Stimulated activated CD4-positive, alpha-beta T cell treated with anti-CD3 and anti-CD28 coated beads, Interleukin-15, amount 100 ng/mL, for 24 hours (primary cell): ENCODE data around the gene KBTBD12.
"Not testable (repeated sequence)": the region's sequence is repeated elsewhere in the genome, so short reads cannot be mapped to it uniquely, and the experiment has no call there.

Experiments used
- DNase-seq: peaks from one replicate; pipeline ENCODE4 v3.0.0-alpha.2; 2020

Gene KBTBD12

DNA sequence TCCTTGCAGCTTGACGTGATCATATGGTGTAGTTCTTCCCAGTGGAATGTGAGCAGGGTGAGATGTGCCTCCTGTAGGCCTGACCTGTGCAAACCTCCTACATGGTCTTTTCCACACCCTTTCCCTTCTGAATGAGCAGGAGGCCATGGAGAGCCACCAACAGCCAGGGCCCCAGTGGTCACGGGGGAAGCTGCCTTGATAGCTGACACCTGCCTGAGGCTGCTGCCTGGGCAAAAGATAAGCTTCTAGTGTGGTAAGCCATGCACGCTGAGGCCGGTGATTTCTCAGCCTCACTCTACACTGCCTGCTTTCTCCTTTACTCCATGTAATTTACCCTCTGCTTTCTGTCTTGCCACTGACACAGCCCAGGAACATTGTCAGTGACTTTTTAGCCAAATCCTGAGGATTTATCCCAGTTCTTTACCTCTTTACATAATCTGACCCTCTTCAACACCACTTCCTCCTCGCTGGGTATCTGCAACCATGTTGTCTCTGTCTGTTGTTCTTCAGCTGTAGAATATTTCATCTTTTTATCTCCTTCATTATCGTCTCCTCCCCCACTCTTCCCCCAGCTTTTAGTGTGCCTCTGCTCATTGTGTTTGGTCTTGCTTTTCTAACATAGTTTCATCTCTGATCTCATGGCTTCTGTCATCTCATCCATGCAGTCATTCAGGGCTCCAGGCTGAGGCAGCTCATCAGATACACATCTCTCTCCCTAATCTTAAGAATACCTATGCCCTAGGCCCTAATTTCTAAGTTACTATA lies 11.2 kb upstream of the KBTBD12 start:
- no peak for DNase-seq

DNA sequence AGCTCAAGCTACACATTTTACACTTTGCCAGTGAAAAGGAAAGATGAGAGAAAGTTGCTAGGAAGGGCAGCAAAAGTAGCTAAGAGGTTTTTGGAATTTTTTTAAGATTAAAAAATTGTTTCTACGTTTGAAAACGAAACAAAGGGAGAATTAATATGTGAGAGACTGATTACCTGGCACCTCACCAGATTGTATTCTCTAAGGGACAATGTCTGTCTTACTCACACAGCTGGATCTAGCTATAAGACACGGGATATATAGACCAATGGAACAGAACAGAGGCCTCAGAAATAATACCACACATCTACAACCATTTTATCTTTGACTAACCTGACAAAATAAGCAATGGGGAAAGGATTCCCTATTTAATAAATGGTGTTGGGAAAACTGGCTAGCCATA lies 9.5 kb upstream of the KBTBD12 start:
- DNase-seq, result no peak

DNA sequence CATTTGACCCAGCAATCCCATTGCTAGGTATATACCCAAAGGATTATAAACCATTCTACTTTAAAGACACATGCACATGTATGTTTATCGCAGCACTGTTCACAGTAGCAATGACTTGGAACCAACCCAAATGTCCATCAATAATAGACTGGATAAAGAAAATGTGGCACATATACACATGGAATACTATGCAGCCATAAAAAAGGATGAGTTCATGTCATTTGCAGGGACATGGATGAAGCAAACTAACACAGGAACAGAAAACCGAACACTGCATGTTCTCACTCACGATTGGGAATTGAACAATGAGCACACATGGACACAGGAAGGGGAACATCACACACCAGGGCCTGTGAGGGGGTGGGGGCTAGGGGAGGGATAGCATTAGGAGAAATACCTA lies 8.4 kb upstream of the KBTBD12 start:
- not testable (repeated sequence) for DNase-seq

DNA sequence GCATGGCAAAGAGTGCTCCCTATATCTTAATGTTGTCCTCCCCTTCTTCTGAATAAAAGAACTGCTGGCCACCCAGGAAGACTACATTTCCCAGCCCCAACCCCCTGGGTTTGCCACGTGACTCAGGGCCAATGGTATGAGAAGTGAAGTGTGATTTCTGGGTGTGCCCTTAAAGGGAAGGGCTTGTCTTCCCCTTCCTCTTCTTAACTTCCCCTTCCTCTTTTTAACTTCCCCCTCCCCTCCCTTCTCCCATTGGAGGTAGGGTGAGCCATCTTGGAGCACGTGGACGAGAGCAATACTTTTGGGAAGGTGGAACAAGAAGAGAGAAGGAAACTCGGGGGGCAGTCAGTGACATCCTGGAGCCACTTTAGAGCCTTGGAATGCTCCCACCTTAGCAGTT lies 6.8 kb upstream of the KBTBD12 start:
- no peak for DNase-seq

DNA sequence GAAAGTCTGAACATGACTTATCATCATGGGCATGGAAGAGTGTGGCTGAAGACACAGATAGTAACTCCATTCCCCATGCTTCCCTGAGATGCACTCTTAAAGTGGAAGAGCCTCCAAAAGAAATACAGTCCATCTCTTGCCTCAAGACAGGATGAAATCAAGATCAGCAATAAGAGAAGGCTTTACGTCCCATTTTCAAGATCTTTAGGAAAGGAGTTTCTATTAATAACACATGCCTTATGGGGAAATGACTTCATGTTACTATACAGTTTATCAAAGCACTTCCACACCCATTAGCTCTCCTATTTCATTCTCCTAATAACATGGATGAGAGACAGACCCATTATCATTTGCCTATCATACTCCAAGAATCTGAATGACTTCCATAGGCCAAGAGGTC lies 6.1 kb upstream of the KBTBD12 start:
- DNase-seq, result no peak

DNA sequence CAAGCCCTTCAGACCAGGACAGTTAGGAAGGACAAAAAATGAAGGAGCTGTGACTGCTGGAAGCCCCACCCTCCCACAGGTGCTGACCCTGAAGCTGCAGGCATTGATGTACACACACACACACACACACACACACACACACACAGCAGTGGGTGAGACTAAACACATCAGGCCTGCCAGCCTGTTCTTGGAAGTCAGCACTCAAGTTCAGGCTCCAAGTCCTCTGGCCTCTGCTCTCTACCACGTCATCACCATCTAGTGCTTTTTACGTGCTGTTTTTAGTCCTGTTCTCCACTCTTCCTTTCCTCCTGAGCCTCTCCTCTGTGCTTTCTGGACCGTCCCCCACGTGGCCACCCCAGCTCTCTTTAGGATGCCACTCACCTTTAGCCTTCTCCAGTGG lies 5.4 kb upstream of the KBTBD12 start:
- DNase-seq, result no peak

DNA sequence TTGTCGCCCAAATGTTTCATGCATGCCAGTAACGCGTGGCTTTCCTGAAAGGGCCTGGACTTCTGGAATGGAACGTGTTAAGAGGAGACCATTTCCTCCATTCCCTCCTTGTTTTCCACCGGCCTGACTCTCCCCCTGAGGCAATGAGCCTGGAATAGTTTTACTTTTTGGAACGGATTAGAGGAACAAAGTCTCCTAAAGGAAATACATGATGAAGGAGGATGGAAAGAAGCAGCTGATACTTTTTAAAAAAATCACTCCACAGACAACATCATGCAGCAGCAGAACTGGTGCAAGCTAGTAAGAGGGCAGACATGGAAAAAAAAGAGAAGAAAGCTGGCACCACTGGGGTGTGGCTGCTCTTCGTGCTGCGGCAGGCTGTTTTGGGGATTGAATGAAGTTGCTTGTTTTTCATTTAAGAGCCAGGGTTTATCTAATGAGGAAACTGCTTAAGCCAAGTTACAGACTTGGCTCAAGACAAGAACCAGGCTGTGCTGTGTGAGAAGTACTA lies 3.6 kb upstream of the KBTBD12 start:
- DNase-seq, result no peak

DNA sequence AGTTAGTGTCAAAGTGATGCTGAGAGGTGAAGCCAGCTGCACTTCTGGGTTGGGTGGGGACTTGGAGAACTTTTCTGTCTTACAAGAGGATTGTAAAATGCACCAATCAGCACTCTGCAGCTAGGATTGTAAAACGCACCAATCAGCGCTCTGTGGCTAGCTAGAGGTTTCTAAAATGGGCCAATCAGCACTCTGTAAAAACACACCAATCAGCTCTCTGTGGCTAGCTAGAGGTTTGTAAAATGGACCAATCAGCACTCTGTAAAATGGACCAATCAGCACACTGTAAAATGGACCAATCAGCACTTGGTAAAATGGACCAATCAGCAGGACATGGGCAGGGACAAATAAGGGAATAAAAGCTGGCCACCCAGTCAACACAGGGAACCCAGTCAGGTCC lies 1.2 kb upstream of the KBTBD12 start:
- DNase-seq, result not testable (repeated sequence)

DNA sequence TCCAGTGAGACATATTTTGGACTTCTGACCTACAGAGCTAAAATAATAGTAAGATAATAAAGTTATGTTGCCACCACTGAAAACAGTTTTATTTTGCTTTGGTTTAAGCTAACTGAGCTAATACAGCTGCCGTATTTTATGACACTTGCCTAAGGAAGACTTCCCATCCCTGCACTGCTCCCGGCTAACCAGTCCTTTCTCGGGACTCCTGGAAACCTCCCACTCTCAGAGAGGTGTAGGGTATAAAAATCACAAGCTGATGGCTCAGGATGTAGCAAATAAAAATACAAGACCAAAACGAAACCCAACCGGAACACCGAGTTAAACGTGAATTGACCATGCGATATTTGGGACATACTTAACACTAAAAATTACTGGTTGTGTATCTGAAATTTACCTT lies 448 bp upstream of the KBTBD12 start:
- no peak for DNase-seq

DNA sequence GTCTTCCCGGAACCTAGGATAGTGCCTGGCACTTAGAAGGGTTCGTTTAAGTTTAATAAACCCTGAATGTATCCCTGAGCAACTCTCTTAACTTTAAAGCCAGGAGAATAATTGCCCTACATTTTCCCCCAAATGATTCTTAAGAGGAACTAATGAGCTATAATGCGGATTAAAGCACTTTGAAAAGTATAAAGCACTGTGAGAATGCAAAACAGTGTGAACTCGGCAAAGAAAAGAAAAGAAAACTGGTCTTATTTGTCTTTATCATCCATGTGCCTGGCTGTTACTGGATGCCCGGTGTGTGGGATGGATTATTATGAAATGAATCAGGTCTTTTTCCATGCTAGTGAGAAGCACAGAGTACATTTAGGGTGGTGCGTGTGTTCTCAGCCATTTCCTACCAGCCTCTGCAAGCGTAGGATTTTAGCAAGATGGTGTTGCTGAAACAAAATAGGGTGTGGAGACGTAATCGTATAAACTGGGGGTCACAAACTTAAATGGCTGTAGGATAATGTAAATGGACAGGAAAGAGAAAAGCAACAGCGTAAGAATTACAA lies 983 bp downstream of the KBTBD12 start:
- DNase-seq, result no peak

DNA sequence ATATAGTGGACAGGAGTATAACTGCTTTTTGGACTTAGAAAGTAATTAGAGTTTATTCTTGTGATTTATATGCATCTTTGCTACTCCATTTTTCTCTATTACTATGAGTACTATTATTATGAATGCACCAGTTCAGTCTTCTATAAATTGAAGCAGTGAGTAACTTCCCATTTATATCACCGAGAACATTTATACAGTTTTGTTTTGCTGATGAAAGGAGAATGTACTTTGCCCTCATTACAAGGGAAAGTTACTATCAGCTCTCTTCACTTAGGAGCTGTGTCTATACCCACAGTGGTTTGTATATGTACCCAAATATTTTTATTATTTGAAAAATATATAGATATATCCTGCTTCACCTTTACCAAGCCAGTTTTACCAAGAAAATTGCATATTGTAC lies 5.7 kb downstream of the KBTBD12 start:
- no peak for DNase-seq

DNA sequence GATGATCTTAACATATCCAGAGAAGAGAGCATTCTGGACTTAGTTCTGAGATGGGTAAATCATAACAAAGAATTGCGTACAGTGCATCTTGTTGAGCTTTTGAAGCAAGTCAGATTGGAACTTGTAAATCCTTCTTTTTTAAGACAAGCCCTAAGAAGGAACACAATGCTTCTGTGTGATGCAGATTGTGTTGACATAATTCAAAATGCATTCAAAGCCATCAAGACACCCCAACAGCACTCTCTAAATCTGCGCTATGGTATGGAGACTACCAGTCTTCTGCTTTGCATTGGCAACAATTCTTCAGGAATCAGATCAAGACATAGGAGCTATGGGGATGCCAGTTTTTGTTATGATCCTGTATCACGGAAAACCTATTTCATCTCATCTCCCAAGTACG lies 8.6 kb downstream of the KBTBD12 start:
- DNase-seq, result no peak

DNA sequence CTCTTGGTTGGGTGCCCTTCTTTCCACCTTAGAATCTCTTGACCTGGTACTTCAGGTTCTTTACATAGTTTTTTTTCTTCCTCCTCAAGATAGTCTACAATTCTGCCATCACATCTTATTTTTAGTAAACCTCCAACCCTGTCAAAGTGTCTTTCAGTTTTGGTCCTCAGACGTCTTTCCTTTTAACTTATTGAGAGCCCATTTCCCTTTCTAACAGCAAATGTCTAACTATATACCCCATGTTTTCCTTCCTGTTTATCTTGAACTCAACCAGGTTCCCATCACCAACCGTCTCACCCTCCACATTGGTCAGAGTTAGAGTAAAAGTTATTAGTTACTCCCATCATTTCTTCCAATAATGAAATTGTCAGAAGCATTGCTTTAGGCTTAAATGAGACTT lies 10.4 kb downstream of the KBTBD12 start:
- no peak for DNase-seq

DNA sequence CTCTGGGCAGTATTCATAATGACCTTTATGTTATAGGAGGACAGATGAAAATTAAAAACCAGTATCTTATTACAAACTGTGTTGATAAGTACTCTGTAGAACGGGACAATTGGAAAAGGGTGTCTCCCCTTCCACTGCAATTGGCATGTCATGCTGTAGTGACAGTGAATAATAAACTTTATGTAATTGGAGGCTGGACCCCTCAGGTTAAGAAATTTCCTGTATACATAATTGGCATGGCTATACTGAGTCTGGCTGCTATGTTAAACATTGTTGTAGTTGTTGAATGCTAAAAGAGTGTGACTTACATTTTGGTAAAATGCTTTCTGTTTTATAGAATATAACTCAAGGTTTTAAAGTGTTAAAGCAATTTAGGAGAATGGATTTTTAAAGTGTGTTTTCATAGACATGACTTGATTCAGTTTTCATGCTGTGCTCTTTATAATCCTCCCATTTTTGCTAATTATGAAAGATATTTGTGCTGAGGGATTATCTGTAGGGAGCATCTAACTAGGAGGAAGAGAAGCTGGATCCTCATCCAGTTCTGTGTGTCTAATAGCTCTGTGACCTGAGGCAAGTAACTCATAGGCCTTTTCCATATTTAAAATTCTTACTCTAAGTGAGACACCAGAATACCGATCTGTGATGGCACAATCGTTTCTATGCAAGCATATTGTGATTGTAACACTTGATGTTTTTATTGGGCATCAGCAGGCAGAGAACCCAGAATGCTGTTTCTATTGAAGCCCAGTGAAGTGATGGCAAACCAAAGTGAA lies 13.0 kb downstream of the KBTBD12 start:
- DNase-seq, result no peak

DNA sequence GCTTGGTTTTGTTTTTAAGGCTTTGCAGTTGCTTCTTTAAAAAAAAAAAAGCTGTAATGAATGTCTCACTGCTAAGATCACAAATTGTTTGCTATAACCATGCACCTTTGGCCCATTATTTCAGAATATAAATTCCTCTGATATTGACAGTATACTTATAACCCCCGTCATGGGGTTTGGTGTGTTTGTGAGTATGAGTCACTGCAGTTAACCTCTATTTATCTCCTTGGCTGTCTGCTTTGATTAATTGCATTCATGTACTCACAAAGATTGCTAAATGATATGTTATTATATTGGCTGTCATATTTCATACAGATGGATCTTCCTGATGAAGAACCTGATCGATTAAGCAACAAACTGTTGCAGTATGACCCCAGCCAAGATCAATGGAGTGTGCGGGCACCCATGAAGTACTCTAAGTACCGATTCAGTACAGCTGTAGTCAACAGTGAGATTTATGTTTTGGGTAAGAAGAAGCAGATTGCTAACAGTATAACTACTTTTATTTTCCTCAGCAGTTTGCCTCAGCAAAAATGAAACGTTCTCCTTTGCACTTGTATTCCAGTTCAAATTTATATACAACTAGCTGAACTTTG lies 14.9 kb downstream of the KBTBD12 start:
- DNase-seq, result no peak

DNA sequence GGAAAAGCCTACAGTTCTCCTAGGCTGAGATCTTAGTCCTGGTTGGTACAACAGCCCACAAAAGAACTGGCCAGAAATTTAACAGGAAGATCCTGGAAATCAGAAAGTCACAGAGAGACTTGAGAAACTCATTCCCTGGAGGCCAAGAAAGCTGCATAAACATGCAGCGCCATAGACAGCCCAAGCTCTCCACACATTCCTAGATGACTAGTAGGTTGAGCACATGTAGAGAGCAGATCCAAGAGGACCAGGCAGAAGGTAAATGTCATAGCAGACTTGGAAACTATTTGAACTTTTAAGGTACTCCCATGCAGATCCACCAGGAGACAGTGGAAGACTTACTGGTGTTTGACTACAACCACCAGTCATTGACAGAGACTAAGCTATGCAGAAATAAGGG lies 18.4 kb downstream of the KBTBD12 start:
- no peak for DNase-seq

DNA sequence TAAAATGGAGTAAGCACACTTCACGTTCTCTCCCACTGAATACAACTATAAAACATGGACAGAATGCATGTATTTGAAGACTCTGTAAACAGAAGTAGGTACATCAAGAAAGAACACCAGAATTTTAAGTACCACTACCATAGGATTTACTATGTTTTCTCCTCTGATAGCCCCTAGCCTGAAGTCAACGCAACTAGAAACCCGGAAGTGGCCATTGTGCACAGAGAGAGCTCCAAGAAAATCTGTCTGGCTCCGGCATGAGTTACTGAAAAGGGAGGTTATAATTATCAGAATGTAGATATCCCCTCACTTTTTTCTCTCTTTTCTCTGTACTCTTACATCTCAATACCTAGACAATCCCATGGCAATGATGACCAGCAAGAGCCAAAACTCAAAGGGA lies 23.8 kb downstream of the KBTBD12 start:
- no peak for DNase-seq

DNA sequence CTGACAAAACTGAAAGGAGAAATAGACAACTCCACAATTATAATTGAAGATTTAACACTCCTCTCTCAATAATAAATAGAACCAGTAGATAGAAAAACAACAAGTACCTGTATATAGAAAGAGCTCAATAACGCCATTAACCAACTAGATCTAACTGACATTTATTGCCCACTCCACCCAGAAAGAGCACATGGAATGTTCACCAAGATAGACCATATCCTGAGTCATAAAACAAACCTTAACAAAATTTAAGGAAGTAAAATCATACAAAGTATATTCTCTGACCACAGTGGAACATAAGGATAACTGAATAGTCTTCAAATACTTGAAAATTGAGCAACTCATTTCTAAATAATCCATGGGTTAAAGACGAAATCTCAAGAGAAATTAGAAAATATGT lies 25.1 kb downstream of the KBTBD12 start:
- DNase-seq, result no peak

DNA sequence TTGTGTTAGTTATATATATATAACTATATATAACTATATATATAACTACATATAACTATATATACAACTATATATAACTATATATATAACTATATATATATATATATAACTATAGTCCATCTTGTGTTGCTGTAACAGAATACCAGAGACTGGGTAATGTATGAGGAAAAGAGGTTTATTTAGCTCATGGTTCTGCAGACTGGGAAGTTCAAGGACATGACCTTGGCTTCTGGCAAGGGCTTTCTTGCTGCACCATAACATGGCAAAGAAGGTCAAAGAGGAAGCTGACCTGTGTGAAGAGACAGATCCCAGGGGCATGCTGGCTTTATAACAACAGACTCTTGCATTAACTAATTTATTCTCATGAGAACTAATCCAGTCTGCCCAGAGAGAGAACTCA lies 27.6 kb downstream of the KBTBD12 start:
- no peak for DNase-seq

DNA sequence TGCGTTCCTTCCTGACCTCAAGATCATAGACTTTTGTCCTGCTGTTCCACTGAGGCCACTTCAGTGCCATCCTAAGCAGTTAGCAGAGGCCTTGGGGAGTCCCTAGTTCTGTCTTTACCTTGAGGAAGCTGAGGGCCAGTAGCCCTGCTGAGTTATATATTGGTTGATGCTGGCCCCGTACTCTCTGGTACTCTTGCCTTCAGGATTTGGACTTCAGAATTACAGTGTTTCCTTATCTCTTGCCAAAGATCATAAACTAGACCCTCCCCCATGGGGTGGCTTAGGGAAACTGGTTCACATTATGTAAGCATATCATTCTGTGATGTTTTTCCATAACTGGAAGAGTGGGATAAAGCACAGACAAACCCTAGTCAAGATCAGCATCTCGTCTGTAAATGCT lies 33.2 kb downstream of the KBTBD12 start:
- DNase-seq, result no peak

DNA sequence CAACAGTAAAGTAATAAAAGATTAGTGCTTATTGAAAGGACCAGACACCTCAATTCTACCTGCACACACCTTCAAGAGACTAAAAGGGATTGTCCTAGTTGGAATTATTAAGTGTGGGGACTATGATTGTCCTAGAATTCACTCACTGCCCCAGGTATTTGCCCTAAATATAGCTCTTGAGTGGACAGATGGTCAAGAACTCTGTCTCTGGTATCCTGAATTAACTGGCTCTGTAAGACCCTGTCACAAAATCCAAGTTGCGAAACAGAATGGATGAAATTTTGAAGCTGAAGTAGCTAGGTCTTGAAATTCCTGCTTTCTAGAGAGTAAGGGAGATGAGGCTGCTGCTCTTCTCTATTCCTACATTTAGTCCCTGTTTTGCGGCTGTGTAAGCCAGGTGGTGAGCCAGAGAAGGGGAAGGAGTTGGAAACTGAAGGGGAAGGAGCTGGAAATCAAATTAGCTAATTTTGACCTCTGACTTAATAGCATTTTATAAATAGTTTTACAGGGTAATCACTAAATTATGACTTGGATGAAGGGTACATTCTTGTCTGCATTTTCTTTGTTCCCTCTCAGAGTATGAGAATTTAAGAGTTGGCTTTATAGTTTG lies 34.5 kb downstream of the KBTBD12 start:
- no peak for DNase-seq

DNA sequence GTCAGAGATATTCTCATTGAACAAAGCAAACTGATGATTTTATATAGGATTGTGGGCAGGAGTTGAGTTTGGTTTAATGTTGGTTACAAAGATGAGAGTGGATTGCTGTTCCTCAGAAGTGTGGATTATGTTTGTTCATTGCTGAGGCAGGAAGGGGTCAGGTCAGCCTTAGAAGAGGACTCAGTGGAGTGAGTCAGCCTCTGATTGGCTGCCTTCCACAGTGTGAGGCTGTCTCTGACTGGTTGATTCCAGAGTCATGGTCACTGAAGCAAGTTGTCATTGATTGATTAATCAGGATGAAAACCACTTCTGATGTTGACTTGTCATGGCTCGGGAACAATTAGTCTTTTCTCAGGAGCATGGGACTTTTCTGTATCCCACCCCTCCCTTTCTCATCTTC lies 36.2 kb downstream of the KBTBD12 start:
- no peak for DNase-seq
